ENCODE data around the gene GASK1A.

The GASK1A gene

GRCh38 chr3:42983927-42984326 is 4.8 kb downstream of the GASK1A start:
- no peak overlapping the region for H3K27ac ChIP-seq (ENCODE audit: low read depth, low read length)
- H3K4me3 ChIP-seq (ENCODE audit: low read depth, low read length), result no peak overlapping the region
- no peaks in the 10 kb centered on the region for H3K36me3 ChIP-seq (ENCODE audit: control insufficient read depth, insufficient read depth, low read length)
- no peaks in the 10 kb centered on the region for H3K9me3 ChIP-seq (ENCODE audit: control insufficient read depth, insufficient read depth, low read depth, low read length)
- no peak overlapping the region for H3K9ac ChIP-seq (ENCODE audit: low read length)
- H3K4me1 ChIP-seq (ENCODE audit: control insufficient read depth, insufficient read depth, low read length), result peaks cover 28% of the 10 kb centered on the region
- H3K27me3 ChIP-seq (ENCODE audit: control insufficient read depth, insufficient read depth, low read length), result peaks cover 28% of the 10 kb centered on the region

GRCh38 chr3:42984701-42985100 is 5.6 kb downstream of the GASK1A start:
- Histone ChIP-seq H3K9me3 (ENCODE audit: control insufficient read depth, insufficient read depth, low read depth, low read length) (no peaks in the 10 kb centered on the region), H3K4me3 (ENCODE audit: low read depth, low read length) (no peak overlapping the region), H3K4me1 (ENCODE audit: control insufficient read depth, insufficient read depth, low read length) (peaks cover 27% of the 10 kb centered on the region), H3K36me3 (ENCODE audit: control insufficient read depth, insufficient read depth, low read length) (no peaks in the 10 kb centered on the region), H3K9ac (ENCODE audit: low read length) (no peak overlapping the region), H3K27me3 (ENCODE audit: control insufficient read depth, insufficient read depth, low read length) (peaks cover 20% of the 10 kb centered on the region), H3K27ac (ENCODE audit: low read depth, low read length) (no peak overlapping the region)

GRCh38 chr3:42988097-42988496 is 9.0 kb downstream of the GASK1A start:
- Histone ChIP-seq H3K9ac (ENCODE audit: low read length) (no peak overlapping the region), H3K36me3 (ENCODE audit: control insufficient read depth, insufficient read depth, low read length) (no peaks in the 10 kb centered on the region), H3K4me1 (ENCODE audit: control insufficient read depth, insufficient read depth, low read length) (peaks cover 26% of the 10 kb centered on the region), H3K27ac (ENCODE audit: low read depth, low read length) (no peak overlapping the region), H3K4me3 (ENCODE audit: low read depth, low read length) (no peak overlapping the region), H3K27me3 (ENCODE audit: control insufficient read depth, insufficient read depth, low read length) (no peaks in the 10 kb centered on the region), H3K9me3 (ENCODE audit: control insufficient read depth, insufficient read depth, low read depth, low read length) (no peaks in the 10 kb centered on the region)

GRCh38 chr3:42988566-42988965 is 9.5 kb downstream of the GASK1A start:
- H3K4me1 ChIP-seq (ENCODE audit: control insufficient read depth, insufficient read depth, low read length), result peaks cover 26% of the 10 kb centered on the region
- H3K36me3 ChIP-seq (ENCODE audit: control insufficient read depth, insufficient read depth, low read length), result no peaks in the 10 kb centered on the region
- no peak overlapping the region for H3K27ac ChIP-seq (ENCODE audit: low read depth, low read length)
- H3K27me3 ChIP-seq (ENCODE audit: control insufficient read depth, insufficient read depth, low read length), result no peaks in the 10 kb centered on the region
- H3K9ac ChIP-seq (ENCODE audit: low read length), result no peak overlapping the region
- no peaks in the 10 kb centered on the region for H3K9me3 ChIP-seq (ENCODE audit: control insufficient read depth, insufficient read depth, low read depth, low read length)
- no peak overlapping the region for H3K4me3 ChIP-seq (ENCODE audit: low read depth, low read length)

GRCh38 chr3:42991341-42992315 is 12.5 kb downstream of the GASK1A start:
- no peak overlapping the region for H3K4me3 ChIP-seq (ENCODE audit: low read depth, low read length)
- H3K36me3 ChIP-seq (ENCODE audit: control insufficient read depth, insufficient read depth, low read length), result no peaks in the 10 kb centered on the region
- no peak overlapping the region for H3K9ac ChIP-seq (ENCODE audit: low read length)
- no peaks in the 10 kb centered on the region for H3K27me3 ChIP-seq (ENCODE audit: control insufficient read depth, insufficient read depth, low read length)
- H3K27ac ChIP-seq (ENCODE audit: low read depth, low read length), result no peak overlapping the region
- no peaks in the 10 kb centered on the region for H3K9me3 ChIP-seq (ENCODE audit: control insufficient read depth, insufficient read depth, low read depth, low read length)
- peaks cover 13% of the 10 kb centered on the region for H3K4me1 ChIP-seq (ENCODE audit: control insufficient read depth, insufficient read depth, low read length)

GRCh38 chr3:42994595-42994994 is 15.5 kb downstream of the GASK1A start:
- Histone ChIP-seq H3K27ac (ENCODE audit: low read depth, low read length) (no peak overlapping the region), H3K4me1 (ENCODE audit: control insufficient read depth, insufficient read depth, low read length) (peaks cover 7% of the 10 kb centered on the region), H3K36me3 (ENCODE audit: control insufficient read depth, insufficient read depth, low read length) (no peaks in the 10 kb centered on the region), H3K4me3 (ENCODE audit: low read depth, low read length) (no peak overlapping the region), H3K9ac (ENCODE audit: low read length) (no peak overlapping the region), H3K27me3 (ENCODE audit: control insufficient read depth, insufficient read depth, low read length) (no peaks in the 10 kb centered on the region), H3K9me3 (ENCODE audit: control insufficient read depth, insufficient read depth, low read depth, low read length) (no peaks in the 10 kb centered on the region)

- no peaks in the 10 kb centered on the region for H3K27me3 ChIP-seq (ENCODE audit: control insufficient read depth, insufficient read depth, low read length)
- no peaks in the 10 kb centered on the region for H3K36me3 ChIP-seq (ENCODE audit: control insufficient read depth, insufficient read depth, low read length)
- no peak overlapping the region for H3K27ac ChIP-seq (ENCODE audit: low read depth, low read length)
- H3K9ac ChIP-seq (ENCODE audit: low read length), result no peak overlapping the region
- peaks cover 7% of the 10 kb centered on the region for H3K4me1 ChIP-seq (ENCODE audit: control insufficient read depth, insufficient read depth, low read length)
- no peaks in the 10 kb centered on the region for H3K9me3 ChIP-seq (ENCODE audit: control insufficient read depth, insufficient read depth, low read depth, low read length)
- H3K4me3 ChIP-seq (ENCODE audit: low read depth, low read length), result no peak overlapping the region
Observed at GRCh38 chr3:42996021-42996420, 16.9 kb downstream of the GASK1A start.

GRCh38 chr3:42996633-42997075 is 17.5 kb downstream of the GASK1A start:
- H3K27ac ChIP-seq (ENCODE audit: low read depth, low read length), result no peak overlapping the region
- H3K4me1 ChIP-seq (ENCODE audit: control insufficient read depth, insufficient read depth, low read length), result peaks cover 1% of the 10 kb centered on the region
- no peak overlapping the region for H3K4me3 ChIP-seq (ENCODE audit: low read depth, low read length)
- H3K27me3 ChIP-seq (ENCODE audit: control insufficient read depth, insufficient read depth, low read length), result no peaks in the 10 kb centered on the region
- no peaks in the 10 kb centered on the region for H3K36me3 ChIP-seq (ENCODE audit: control insufficient read depth, insufficient read depth, low read length)
- H3K9me3 ChIP-seq (ENCODE audit: control insufficient read depth, insufficient read depth, low read depth, low read length), result no peaks in the 10 kb centered on the region
- no peak overlapping the region for H3K9ac ChIP-seq (ENCODE audit: low read length)

- no peaks in the 10 kb centered on the region for H3K27me3 ChIP-seq (ENCODE audit: control insufficient read depth, insufficient read depth, low read length)
- no peak overlapping the region for H3K27ac ChIP-seq (ENCODE audit: low read depth, low read length)
- no peaks in the 10 kb centered on the region for H3K4me1 ChIP-seq (ENCODE audit: control insufficient read depth, insufficient read depth, low read length)
- no peak overlapping the region for H3K4me3 ChIP-seq (ENCODE audit: low read depth, low read length)
- H3K9ac ChIP-seq (ENCODE audit: low read length), result no peak overlapping the region
- H3K9me3 ChIP-seq (ENCODE audit: control insufficient read depth, insufficient read depth, low read depth, low read length), result no peaks in the 10 kb centered on the region
- no peaks in the 10 kb centered on the region for H3K36me3 ChIP-seq (ENCODE audit: control insufficient read depth, insufficient read depth, low read length)
Observed at GRCh38 chr3:42999212-42999611, 20.1 kb downstream of the GASK1A start.

- Histone ChIP-seq H3K27me3 (ENCODE audit: control insufficient read depth, insufficient read depth, low read length) (no peaks in the 10 kb centered on the region), H3K36me3 (ENCODE audit: control insufficient read depth, insufficient read depth, low read length) (no peaks in the 10 kb centered on the region), H3K9ac (ENCODE audit: low read length) (no peak overlapping the region), H3K27ac (ENCODE audit: low read depth, low read length) (no peak overlapping the region), H3K4me1 (ENCODE audit: control insufficient read depth, insufficient read depth, low read length) (no peaks in the 10 kb centered on the region), H3K4me3 (ENCODE audit: low read depth, low read length) (no peak overlapping the region), H3K9me3 (ENCODE audit: control insufficient read depth, insufficient read depth, low read depth, low read length) (no peaks in the 10 kb centered on the region)
Observed at GRCh38 chr3:42999632-43000031, 20.5 kb downstream of the GASK1A start.

GRCh38 chr3:43000387-43000786 is 21.3 kb downstream of the GASK1A start:
- Histone ChIP-seq H3K27me3 (ENCODE audit: control insufficient read depth, insufficient read depth, low read length) (no peaks in the 10 kb centered on the region), H3K27ac (ENCODE audit: low read depth, low read length) (no peak overlapping the region), H3K4me1 (ENCODE audit: control insufficient read depth, insufficient read depth, low read length) (no peaks in the 10 kb centered on the region), H3K9me3 (ENCODE audit: control insufficient read depth, insufficient read depth, low read depth, low read length) (no peaks in the 10 kb centered on the region), H3K36me3 (ENCODE audit: control insufficient read depth, insufficient read depth, low read length) (no peaks in the 10 kb centered on the region), H3K9ac (ENCODE audit: low read length) (no peak overlapping the region), H3K4me3 (ENCODE audit: low read depth, low read length) (no peak overlapping the region)

Measured in HUES6 (cell line).